HEK293 (cell line): Measurements from ENCODE around the gene SH3BP5.

Experiments
- BCL11A ChIP-seq: fragments of 450-650 bp; formaldehyde crosslinking; IDR thresholded peaks from 2 replicates; pipeline ENCODE4 v1.5.1; 2016; ENCODE audit warnings: low read depth, missing biosample characterization, missing genetic modification characterization
- GLI4 ChIP-seq: fragments of 450-650 bp; formaldehyde crosslinking; IDR thresholded peaks from 2 replicates; pipeline ENCODE4 v1.5.1; 2016; ENCODE audit warnings: missing biosample characterization, missing genetic modification characterization
- GLIS2 ChIP-seq: fragments of 450-650 bp; formaldehyde crosslinking; IDR thresholded peaks from 2 replicates; pipeline ENCODE4 v1.5.1; 2016; ENCODE audit warnings: missing biosample characterization, missing genetic modification characterization
- KLF7 ChIP-seq: fragments of 450-650 bp; formaldehyde crosslinking; IDR thresholded peaks from 2 replicates; pipeline ENCODE4 v1.5.1; 2016; ENCODE audit warnings: missing biosample characterization, missing genetic modification characterization, borderline replicate concordance
- MYNN ChIP-seq: fragments of 450-650 bp; formaldehyde crosslinking; IDR thresholded peaks from 2 replicates; pipeline ENCODE4 v1.5.1; 2016; ENCODE audit warnings: missing biosample characterization, missing genetic modification characterization, borderline replicate concordance
- SCRT2 ChIP-seq: fragments of 450-650 bp; formaldehyde crosslinking; IDR thresholded peaks from 2 replicates; pipeline ENCODE4 v1.5.1; 2016; ENCODE audit warnings: missing biosample characterization, missing genetic modification characterization
- WT1 ChIP-seq: fragments of 450-650 bp; formaldehyde crosslinking; IDR thresholded peaks from 2 replicates; pipeline ENCODE4 v1.5.1; 2016; ENCODE audit warnings: missing biosample characterization, missing genetic modification characterization
- ZFP37 ChIP-seq: fragments of 450-650 bp; formaldehyde crosslinking; IDR thresholded peaks from 2 replicates; pipeline ENCODE4 v1.5.1; 2016; ENCODE audit warnings: missing biosample characterization, missing genetic modification characterization
- ZNF112 ChIP-seq: fragments of 450-650 bp; formaldehyde crosslinking; IDR thresholded peaks from 2 replicates; pipeline ENCODE4 v1.5.0; 2017; ENCODE audit warnings: missing biosample characterization, missing genetic modification characterization
- ZNF138 ChIP-seq: fragments of 450-650 bp; formaldehyde crosslinking; IDR thresholded peaks from 2 replicates; pipeline ENCODE4 v1.5.1; 2016; ENCODE audit warnings: missing biosample characterization, missing genetic modification characterization, borderline replicate concordance
- ZNF146 ChIP-seq: fragments of 450-650 bp; formaldehyde crosslinking; IDR thresholded peaks from 2 replicates; pipeline ENCODE4 v1.5.1; 2016; ENCODE audit warnings: missing biosample characterization, missing genetic modification characterization
- ZNF16 ChIP-seq: fragments of 450-650 bp; formaldehyde crosslinking; IDR thresholded peaks from 2 replicates; pipeline ENCODE4 v1.5.1; 2016; ENCODE audit warnings: low read depth, missing biosample characterization, missing genetic modification characterization
- ZNF223 ChIP-seq: fragments of 450-650 bp; formaldehyde crosslinking; IDR thresholded peaks from 2 replicates; pipeline ENCODE4 v1.5.1; 2016; ENCODE audit warnings: missing biosample characterization, missing genetic modification characterization
- ZNF37A ChIP-seq: fragments of 450-650 bp; IDR thresholded peaks from 2 replicates; pipeline ENCODE4 v1.5.1; 2018; ENCODE audit warnings: missing biosample characterization, missing genetic modification characterization
- ZNF391 ChIP-seq: fragments of 450-650 bp; formaldehyde crosslinking; IDR thresholded peaks from 2 replicates; pipeline ENCODE4 v1.5.1; 2016; ENCODE audit warnings: low read depth, missing biosample characterization, missing genetic modification characterization, borderline replicate concordance
- ZNF521 ChIP-seq: fragments of 450-650 bp; formaldehyde crosslinking; IDR thresholded peaks from 2 replicates; pipeline ENCODE4 v1.5.1; 2017; ENCODE audit warnings: missing biosample characterization, mild to moderate bottlenecking, missing genetic modification characterization
- ZNF544 ChIP-seq: fragments of 450-650 bp; formaldehyde crosslinking; IDR thresholded peaks from 2 replicates; pipeline ENCODE4 v1.5.0; 2017; ENCODE audit warnings: missing biosample characterization, missing genetic modification characterization
- ZNF600 ChIP-seq: fragments of 450-650 bp; formaldehyde crosslinking; IDR thresholded peaks from 2 replicates; pipeline ENCODE4 v1.5.1; 2016; ENCODE audit warnings: missing biosample characterization, missing genetic modification characterization
- ZNF623 ChIP-seq: fragments of 450-650 bp; formaldehyde crosslinking; IDR thresholded peaks from 2 replicates; pipeline ENCODE4 v1.5.1; 2016; ENCODE audit warnings: missing biosample characterization, missing genetic modification characterization
- ZNF654 ChIP-seq: fragments of 450-650 bp; formaldehyde crosslinking; IDR thresholded peaks from 2 replicates; pipeline ENCODE4 v1.5.1; 2016; ENCODE audit warnings: low read depth, missing biosample characterization, missing genetic modification characterization
- ZNF660 ChIP-seq: fragments of 450-650 bp; IDR thresholded peaks from 2 replicates; pipeline ENCODE4 v1.5.1; 2018; ENCODE audit warnings: missing biosample characterization, mild to moderate bottlenecking, missing genetic modification characterization
- ZNF777 ChIP-seq: fragments of 450-650 bp; formaldehyde crosslinking; IDR thresholded peaks from 2 replicates; pipeline ENCODE4 v1.5.1; 2017; ENCODE audit warnings: missing biosample characterization, missing genetic modification characterization, borderline replicate concordance
- TF ChIP-seq, protein P1 (sequence below): fragments of 450-650 bp; formaldehyde crosslinking; IDR thresholded peaks from 2 replicates; pipeline ENCODE4 v1.5.1; 2016; ENCODE audit warnings: missing biosample characterization, missing genetic modification characterization, borderline replicate concordance
- TF ChIP-seq, protein P2 (sequence below): fragments of 450-650 bp; IDR thresholded peaks from 2 replicates; pipeline ENCODE4 v1.5.1; 2018; ENCODE audit warnings: missing biosample characterization, mild to moderate bottlenecking, missing genetic modification characterization
- TF ChIP-seq, protein P3 (sequence below): fragments of 450-650 bp; formaldehyde crosslinking; IDR thresholded peaks from 2 replicates; pipeline ENCODE4 v1.5.1; 2016; ENCODE audit warnings: missing biosample characterization, missing genetic modification characterization
- TF ChIP-seq, protein P4 (sequence below): fragments of 450-650 bp; formaldehyde crosslinking; IDR thresholded peaks from 2 replicates; pipeline ENCODE4 v1.5.1; 2016; ENCODE audit warnings: missing biosample characterization, missing genetic modification characterization
- TF ChIP-seq, protein P5 (sequence below): fragments of 450-650 bp; formaldehyde crosslinking; IDR thresholded peaks from 2 replicates; pipeline ENCODE4 v1.5.1; 2016; ENCODE audit warnings: missing biosample characterization, missing genetic modification characterization, low read depth

Gene SH3BP5

DNA sequence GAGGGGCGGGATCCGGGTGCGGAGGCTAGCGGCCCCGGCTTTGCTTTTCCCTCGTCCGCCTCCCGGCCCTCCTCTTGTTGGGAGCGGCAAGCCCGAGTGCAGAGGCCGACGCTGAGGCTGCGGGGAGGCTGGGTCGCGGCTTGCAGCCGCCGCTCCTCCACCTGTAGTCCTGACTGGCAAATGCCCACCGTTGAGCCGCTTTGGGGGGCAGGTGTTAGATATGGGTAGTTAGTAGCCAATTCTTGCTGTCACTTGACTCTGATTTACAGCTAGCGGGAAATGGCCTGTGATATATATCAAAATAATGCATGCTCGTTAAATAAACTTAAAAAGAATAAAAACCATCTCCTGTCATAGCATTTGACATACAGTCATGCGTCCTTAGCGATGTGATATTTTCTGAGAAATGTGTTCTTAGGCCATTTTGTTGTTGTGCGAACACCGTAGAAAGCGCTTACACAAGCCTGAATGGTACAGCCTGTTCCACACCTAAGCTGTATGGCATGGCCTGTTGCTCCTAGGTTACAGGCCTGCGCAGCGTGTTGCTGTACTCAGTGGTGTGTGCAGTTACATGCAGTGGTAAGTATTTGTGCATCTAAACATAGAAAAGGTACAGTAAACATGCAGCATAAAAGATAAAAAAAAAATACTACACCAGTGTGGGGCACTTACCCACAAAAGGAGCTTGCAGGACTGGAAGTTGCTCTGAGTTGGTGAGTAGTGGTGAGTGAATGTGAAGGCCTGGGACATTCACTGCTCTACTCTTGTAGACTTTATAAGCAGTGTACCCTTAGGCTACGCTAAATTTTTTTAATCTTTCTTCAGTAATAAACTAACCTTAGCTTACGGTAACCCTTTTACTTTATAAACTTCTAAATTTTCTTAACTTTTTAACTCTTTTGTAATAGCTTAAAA lies 125.5 kb downstream of the SH3BP5 start (continued):
- TF ChIP-seq, protein P1, sequence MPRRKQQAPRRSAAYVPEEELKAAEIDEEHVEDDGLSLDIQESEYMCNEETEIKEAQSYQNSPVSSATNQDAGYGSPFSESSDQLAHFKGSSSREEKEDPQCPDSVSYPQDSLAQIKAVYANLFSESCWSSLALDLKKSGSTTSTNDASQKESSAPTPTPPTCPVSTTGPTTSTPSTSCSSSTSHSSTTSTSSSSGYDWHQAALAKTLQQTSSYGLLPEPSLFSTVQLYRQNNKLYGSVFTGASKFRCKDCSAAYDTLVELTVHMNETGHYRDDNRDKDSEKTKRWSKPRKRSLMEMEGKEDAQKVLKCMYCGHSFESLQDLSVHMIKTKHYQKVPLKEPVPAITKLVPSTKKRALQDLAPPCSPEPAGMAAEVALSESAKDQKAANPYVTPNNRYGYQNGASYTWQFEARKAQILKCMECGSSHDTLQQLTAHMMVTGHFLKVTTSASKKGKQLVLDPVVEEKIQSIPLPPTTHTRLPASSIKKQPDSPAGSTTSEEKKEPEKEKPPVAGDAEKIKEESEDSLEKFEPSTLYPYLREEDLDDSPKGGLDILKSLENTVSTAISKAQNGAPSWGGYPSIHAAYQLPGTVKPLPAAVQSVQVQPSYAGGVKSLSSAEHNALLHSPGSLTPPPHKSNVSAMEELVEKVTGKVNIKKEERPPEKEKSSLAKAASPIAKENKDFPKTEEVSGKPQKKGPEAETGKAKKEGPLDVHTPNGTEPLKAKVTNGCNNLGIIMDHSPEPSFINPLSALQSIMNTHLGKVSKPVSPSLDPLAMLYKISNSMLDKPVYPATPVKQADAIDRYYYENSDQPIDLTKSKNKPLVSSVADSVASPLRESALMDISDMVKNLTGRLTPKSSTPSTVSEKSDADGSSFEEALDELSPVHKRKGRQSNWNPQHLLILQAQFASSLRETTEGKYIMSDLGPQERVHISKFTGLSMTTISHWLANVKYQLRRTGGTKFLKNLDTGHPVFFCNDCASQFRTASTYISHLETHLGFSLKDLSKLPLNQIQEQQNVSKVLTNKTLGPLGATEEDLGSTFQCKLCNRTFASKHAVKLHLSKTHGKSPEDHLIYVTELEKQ (tag by site-specific recombination) = no peak
- no peak for TF ChIP-seq ZNF138 (tag by site-specific recombination)
- TF ChIP-seq, protein P2, sequence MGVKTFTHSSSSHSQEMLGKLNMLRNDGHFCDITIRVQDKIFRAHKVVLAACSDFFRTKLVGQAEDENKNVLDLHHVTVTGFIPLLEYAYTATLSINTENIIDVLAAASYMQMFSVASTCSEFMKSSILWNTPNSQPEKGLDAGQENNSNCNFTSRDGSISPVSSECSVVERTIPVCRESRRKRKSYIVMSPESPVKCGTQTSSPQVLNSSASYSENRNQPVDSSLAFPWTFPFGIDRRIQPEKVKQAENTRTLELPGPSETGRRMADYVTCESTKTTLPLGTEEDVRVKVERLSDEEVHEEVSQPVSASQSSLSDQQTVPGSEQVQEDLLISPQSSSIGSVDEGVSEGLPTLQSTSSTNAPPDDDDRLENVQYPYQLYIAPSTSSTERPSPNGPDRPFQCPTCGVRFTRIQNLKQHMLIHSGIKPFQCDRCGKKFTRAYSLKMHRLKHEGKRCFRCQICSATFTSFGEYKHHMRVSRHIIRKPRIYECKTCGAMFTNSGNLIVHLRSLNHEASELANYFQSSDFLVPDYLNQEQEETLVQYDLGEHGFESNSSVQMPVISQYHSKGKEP (tag by site-specific recombination) = no peak
- TF ChIP-seq SCRT2 (tag by site-specific recombination) = peak; percentile 99
- TF ChIP-seq ZNF777 (tag by site-specific recombination) = no peak; the same call in 1 of the 2 replicates
- no peak for TF ChIP-seq ZNF521
- TF ChIP-seq, protein P3, sequence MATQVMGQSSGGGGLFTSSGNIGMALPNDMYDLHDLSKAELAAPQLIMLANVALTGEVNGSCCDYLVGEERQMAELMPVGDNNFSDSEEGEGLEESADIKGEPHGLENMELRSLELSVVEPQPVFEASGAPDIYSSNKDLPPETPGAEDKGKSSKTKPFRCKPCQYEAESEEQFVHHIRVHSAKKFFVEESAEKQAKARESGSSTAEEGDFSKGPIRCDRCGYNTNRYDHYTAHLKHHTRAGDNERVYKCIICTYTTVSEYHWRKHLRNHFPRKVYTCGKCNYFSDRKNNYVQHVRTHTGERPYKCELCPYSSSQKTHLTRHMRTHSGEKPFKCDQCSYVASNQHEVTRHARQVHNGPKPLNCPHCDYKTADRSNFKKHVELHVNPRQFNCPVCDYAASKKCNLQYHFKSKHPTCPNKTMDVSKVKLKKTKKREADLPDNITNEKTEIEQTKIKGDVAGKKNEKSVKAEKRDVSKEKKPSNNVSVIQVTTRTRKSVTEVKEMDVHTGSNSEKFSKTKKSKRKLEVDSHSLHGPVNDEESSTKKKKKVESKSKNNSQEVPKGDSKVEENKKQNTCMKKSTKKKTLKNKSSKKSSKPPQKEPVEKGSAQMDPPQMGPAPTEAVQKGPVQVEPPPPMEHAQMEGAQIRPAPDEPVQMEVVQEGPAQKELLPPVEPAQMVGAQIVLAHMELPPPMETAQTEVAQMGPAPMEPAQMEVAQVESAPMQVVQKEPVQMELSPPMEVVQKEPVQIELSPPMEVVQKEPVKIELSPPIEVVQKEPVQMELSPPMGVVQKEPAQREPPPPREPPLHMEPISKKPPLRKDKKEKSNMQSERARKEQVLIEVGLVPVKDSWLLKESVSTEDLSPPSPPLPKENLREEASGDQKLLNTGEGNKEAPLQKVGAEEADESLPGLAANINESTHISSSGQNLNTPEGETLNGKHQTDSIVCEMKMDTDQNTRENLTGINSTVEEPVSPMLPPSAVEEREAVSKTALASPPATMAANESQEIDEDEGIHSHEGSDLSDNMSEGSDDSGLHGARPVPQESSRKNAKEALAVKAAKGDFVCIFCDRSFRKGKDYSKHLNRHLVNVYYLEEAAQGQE (tag by site-specific recombination) = no peak
- no peak for TF ChIP-seq ZNF223 (tag by site-specific recombination)
- no peak; the same call in 1 of the 2 replicates for TF ChIP-seq ZNF16
- TF ChIP-seq MYNN = no peak
- TF ChIP-seq, protein P4, sequence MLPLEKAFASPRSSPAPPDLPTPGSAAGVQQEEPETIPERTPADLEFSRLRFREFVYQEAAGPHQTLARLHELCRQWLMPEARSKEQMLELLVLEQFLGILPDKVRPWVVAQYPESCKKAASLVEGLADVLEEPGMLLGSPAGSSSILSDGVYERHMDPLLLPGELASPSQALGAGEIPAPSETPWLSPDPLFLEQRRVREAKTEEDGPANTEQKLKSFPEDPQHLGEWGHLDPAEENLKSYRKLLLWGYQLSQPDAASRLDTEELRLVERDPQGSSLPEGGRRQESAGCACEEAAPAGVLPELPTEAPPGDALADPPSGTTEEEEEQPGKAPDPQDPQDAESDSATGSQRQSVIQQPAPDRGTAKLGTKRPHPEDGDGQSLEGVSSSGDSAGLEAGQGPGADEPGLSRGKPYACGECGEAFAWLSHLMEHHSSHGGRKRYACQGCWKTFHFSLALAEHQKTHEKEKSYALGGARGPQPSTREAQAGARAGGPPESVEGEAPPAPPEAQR = no peak
- TF ChIP-seq ZNF112 (tag by site-specific recombination) = no peak
- TF ChIP-seq ZFP37 (tag by site-specific recombination) = no peak
- TF ChIP-seq ZNF623 = no peak
- TF ChIP-seq ZNF391 = no peak
- no peak for TF ChIP-seq ZNF146 (tag by site-specific recombination)
- no peak for TF ChIP-seq ZNF654 (tag by site-specific recombination)
- 0 out of 2 replicates have a peak, but pooled peaks have one; percentile 2 for TF ChIP-seq ZNF660
- TF ChIP-seq, protein P5, sequence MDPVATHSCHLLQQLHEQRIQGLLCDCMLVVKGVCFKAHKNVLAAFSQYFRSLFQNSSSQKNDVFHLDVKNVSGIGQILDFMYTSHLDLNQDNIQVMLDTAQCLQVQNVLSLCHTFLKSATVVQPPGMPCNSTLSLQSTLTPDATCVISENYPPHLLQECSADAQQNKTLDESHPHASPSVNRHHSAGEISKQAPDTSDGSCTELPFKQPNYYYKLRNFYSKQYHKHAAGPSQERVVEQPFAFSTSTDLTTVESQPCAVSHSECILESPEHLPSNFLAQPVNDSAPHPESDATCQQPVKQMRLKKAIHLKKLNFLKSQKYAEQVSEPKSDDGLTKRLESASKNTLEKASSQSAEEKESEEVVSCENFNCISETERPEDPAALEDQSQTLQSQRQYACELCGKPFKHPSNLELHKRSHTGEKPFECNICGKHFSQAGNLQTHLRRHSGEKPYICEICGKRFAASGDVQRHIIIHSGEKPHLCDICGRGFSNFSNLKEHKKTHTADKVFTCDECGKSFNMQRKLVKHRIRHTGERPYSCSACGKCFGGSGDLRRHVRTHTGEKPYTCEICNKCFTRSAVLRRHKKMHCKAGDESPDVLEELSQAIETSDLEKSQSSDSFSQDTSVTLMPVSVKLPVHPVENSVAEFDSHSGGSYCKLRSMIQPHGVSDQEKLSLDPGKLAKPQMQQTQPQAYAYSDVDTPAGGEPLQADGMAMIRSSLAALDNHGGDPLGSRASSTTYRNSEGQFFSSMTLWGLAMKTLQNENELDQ (tag by site-specific recombination) = no peak
- TF ChIP-seq ZNF37A (tag by site-specific recombination) = no peak
- peak; percentile 20; the same call in 1 of the 2 replicates for TF ChIP-seq GLIS2 (tag by site-specific recombination)
- TF ChIP-seq KLF7 = no peak
- no peak for TF ChIP-seq BCL11A (tag by site-specific recombination)
- TF ChIP-seq GLI4 = no peak
- no peak for TF ChIP-seq WT1 (tag by site-specific recombination)
- TF ChIP-seq ZNF544 (tag by site-specific recombination) = no peak
- TF ChIP-seq ZNF600 (tag by site-specific recombination) = peak; percentile 79
